Fibroblast of peridontal ligament (primary cell): Measurements from ENCODE around the gene TMIGD2.

Experiments
- DNase-seq: peaks from one replicate; pipeline ENCODE4 v3.0.0-alpha.2; 2010; ENCODE audit errors: extremely low read depth

Gene TMIGD2

GRCh38 chr19:4326837-4327251 lies 24.7 kb upstream of the TMIGD2 start:
- DNase-seq = no peak

DNA sequence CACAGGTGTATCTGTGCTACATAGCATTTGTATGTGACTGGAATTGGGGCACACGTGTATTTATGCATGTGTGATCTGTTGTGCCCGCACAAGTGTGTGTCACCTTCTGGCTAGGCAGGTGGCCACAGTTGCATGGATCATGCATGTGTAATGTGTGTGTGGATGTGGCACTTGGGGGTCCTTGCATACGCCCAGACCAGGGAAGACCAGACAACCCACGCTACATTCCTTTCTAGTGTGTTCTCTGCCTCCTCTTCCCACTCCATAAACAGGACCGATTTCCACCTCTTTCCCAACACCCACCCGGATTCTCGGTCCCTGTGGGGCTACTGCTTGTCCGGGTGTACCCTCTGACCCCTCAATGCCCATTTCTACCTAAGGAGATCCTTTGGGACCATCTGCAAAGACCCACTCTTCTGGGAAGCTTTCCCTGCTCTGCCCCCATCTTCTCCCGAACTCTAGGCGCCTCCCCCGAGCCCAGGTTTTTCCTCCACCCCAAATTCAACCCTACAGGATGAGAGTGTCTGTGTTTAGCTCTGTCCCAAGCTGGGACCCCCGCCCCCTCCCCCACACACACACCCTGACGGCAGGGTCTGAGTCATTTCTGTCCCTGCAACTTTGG lies 24.1 kb upstream of the TMIGD2 start:
- no peak for DNase-seq

- no peak for DNase-seq
Observed at GRCh38 chr19:4324228-4324627, 22.0 kb upstream of the TMIGD2 start.

DNA sequence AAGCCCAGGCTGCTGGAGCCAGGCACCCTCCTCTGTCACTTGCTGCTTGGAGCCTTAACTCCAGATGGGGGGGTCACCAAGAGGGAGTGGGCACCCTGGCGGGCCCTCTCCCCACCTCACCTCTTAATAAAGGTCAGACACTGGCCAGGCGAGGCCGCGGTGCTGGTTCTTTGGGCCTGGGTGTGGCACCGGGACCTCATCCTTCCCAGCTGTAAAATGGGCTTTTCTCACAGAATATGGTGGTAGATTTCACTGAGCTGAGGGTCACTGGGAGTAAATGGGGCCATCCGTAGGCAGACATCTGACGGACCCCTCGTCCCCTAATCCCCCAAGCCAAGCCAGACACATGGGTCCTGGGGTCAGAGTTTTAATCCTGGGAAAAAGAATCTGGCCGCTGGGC lies 21.5 kb upstream of the TMIGD2 start:
- DNase-seq = no peak

DNA sequence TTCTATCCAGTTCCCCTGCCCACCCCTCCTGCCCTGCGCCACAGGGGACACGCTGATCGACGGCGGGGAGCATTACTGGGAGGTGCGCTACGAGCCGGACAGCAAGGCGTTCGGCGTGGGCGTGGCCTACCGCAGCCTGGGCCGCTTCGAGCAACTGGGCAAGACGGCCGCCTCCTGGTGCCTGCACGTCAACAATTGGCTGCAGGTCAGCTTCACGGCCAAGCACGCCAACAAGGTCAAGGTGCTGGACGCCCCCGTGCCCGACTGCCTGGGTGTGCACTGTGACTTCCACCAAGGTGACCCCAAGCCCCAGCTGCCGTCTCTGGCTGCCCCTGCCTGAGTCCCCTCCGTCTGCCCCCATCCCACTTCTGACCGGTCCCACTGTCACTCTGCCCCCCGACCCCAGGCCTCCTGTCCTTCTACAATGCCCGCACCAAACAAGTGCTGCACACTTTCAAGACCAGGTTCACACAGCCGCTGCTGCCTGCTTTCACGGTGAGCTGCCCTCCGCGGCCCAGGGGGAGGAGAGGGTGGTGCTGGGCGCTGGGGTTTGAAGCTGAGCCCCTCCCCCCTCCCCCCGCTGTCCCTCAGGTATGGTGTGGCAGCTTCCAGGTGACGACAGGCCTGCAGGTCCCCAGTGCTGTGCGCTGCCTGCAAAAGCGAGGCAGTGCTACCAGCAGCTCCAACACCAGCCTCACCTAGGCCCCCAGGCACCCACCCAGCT lies 20.9 kb upstream of the TMIGD2 start:
- DNase-seq = no peak

GRCh38 chr19:4320419-4320818 lies 18.2 kb upstream of the TMIGD2 start:
- DNase-seq = no peak

- no peak for DNase-seq
Observed at GRCh38 chr19:4319067-4319718, 17.0 kb upstream of the TMIGD2 start.

- DNase-seq = no peak
Observed at GRCh38 chr19:4318460-4318859, 16.3 kb upstream of the TMIGD2 start.

DNA sequence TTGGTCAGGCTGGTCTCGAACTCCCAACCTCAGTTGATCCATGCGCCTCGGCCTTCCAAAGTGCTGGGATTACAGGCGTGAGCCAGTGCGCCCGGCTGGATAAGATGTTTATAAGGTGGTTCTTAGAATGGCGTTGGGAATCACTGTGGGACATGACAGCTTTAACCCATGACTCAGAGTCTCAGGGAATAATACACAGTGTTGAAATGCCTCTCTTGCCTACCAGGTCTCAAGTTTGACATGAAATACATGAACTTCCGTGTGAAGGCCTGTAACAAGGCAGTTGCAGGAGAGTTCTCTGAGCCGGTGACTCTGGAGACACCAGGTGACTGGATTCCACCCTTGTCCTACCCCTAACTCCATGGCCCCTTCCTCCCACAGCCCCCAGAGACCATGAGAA lies 14.8 kb upstream of the TMIGD2 start:
- no peak for DNase-seq

- no peak for DNase-seq
Observed at GRCh38 chr19:4313847-4314490, 11.8 kb upstream of the TMIGD2 start.

DNA sequence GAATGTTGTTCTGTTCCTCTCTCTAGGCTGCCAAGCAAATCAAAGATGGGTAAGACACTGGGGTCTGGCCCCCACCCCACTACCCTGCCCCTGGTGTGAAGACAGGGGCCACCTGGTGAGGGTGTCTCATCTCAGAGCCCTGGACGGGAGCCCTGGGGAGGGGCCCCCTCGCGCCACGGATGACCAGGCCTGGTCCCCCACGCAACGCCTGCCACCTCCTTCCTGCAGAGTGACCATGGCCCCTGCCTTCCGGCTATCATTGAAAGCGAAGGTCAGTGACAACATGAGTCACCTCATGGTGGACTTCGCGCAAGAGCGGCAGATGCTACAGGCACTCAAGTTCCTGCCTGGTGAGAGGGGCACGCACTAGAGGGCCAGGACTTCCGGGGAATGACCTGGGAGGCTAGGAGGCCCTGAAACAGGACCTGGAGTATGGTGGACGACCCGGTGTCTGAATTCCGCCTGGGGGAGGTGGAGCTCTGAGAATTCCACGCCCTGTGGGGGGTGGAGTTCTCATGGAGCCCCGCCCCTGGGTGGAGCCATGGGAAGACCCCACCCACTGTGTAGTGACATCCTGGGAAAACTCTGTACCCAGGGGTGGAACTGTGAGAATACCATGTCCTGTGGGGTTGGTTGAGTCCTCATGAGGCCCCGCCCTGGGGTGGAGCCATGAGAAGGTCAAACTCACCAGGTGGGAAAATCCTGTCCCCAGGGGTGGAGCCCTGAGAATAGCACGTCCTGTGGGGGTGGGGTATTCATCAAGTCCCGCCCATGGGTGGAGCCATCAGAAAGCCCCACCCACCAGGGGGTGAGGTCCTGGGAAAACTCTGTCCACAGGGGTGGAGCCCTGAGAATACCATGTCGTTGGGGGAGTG lies 8.3 kb upstream of the TMIGD2 start:
- no peak for DNase-seq

- DNase-seq = no peak
Observed at GRCh38 chr19:4305659-4306058, 3.5 kb upstream of the TMIGD2 start.

- DNase-seq = no peak
Observed at GRCh38 chr19:4305257-4305612, 3.0 kb upstream of the TMIGD2 start.

- DNase-seq = peak; percentile 27
Observed at GRCh38 chr19:4304538-4305256, 2.5 kb upstream of the TMIGD2 start, which contains the start of gene FSD1. Gene FSD1 (plus strand): TSS chr19:4304598. CDS start chr19:4304747, 149 bp downstream.

- DNase-seq = no peak
Observed at GRCh38 chr19:4303819-4304537, 1.8 kb upstream of the TMIGD2 start.

- DNase-seq = no peak
Observed at GRCh38 chr19:4301590-4302242, 473 bp downstream of the TMIGD2 start.

DNA sequence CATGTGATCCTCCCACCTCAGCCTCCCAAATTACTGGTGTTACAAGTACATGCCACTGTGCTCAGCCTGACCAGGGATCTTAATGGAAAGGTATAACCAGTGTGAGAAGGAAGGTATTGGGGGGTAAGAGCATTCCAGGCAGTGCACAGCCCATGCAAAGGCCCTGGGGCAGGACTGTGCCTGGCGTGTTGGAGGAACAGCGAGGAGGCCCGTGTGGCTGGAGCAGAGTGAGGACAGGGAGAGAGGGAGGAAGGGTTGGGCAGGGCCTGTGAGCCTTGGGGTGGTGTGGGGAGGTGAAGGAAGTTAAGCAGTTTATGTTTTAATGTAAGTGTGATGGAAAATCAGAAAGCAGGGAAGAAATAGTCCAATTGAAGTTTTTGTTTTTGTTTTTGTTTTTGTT lies 1.6 kb downstream of the TMIGD2 start:
- DNase-seq = no peak

DNA sequence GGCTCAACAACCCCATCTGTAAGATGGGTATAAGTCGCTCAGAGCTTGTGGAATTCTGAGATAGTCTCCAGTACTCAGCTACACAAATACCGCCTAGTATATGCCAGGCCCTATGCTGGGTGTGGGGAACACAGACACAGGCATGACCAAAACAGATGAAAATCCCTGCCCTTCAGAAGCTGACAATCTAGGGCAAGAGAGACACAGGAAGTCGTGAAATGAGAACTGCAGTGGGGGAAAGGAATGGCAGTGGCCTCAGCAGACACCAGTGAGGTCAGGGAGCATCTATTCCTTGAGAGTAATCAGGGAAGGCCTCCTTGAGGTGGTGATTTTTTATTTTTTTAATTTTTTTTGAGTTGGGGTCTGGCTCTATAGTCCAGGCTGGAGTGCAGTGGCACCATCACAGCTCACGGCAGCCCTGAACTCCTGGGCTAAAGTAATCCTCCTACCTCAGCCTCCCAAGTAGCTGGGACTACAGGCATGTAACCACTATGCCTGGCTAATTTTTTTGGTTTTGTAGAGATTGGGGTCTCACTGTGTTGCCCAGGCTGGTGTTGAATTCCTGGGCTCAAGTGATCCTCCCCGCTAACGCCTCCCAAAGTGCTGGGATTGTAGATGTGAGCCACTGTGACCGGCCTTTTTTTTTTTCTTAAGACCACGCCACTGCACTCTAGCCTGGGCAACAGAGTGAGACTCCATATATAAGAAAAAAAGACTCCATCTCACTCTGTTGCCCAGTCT lies 3.2 kb downstream of the TMIGD2 start:
- DNase-seq = no peak
